Skeletal muscle cell (primary cell): Measurements from ENCODE around the gene SCGB3A1.

ENCODE experiments used
- DNase-seq: peaks from one replicate; pipeline ENCODE4 v3.0.0-alpha.2; 2010; ENCODE audit warnings: low read depth
- H3K4me3 ChIP-seq: 2 replicates; pipeline ENCODE4 v1.5.1; 2011; ENCODE audit warnings: low read depth, mild to moderate bottlenecking, control low read depth, low read length, moderate library complexity

The SCGB3A1 gene

DNA sequence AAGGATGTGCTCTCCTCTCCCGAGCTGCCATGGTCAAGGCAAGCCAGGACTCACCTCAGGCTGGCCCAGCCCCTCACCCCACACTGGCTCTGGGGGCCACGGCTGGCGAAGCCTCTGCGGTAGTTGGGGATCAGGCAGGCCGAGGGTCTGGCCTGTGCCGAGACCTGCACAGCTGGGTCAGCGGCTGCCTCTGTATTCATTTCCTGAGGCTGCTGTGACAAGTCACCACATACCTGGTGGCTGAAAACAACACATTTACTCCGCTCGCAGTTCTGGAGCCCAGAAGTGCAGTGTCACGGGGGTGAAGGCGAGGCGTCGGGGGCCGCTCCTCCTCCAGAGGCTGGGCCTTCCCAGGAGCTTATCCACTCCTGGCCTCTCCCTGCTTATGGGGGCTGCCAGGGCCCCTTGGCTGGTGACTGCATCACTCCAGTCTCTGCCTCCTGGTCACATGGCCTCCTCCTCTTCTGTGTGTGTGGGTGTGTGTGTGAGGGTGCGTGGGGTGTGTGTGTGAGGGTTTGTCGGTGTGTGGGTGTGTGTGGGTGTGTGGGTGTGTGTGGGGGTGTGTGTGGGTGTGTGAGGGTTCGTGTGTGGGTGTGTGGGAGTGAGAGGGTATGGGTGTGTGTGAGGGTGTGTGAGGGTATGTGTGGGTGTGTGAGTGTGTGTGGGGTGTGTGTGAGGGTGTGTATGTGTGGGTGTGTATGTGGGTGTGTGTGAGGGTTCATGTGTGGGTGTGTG, 3.2 kb upstream of the SCGB3A1 start:
- no peak overlapping the region for H3K4me3 ChIP-seq
- DNase-seq = no peak

DNA sequence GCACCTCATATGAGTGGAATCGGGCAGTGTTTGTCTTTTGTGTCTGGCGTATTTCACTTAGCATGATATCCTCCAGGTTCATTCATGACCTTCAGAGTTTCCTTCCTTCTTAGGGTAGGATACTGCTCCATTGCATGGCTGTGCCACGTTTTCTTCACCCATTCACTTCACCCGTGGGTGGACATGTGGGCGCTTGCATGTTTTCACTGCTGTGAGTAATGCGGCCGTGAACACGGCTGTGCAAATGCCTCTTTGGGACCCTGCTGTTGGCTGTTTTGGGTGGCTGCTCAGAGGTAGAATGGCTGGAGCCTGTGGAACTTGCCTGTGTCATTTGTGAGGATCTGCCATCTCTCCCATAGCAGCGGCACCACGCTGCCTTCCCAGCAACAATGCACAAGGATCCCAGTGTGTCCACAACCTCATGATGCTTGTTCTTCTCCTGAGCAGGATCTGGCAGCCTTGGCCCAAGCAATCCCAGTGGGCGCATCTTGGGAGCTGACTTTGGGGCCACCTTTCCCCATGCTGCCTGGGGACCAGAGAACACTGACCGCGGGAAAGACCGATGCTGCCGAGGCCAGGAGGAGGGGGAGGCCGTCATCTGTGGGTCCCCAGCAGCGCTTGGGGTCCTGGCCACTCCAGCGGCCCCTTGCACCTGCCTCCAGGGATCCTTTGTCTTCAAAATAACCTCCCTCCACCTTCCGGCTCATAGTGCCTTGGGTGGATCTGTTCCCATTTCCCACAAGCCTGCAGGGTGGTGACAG, 2.3 kb upstream of the SCGB3A1 start:
- DNase-seq = no peak
- H3K4me3 ChIP-seq = no peak overlapping the region

DNA sequence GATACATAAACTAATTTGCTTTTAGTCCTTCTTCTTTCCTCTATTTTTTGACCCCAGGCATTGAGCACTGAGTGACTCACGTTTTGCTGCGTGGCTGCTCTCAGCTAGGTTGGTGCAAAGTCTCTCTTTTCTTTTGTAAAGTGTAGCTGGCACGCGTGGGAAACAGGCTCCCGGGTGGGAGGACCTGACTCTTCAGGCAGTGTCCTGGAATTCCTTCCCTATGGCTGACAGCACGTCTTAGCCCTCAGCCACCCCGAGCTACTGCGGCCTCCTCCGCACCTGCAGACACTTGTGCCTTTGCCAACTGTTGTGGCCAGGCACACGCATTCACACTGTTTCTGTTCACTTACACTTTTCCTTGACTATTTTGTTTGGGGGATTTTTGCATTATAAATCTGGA, 877 bp upstream of the SCGB3A1 start:
- H3K4me3 ChIP-seq = no peak overlapping the region
- DNase-seq = no peak

DNA sequence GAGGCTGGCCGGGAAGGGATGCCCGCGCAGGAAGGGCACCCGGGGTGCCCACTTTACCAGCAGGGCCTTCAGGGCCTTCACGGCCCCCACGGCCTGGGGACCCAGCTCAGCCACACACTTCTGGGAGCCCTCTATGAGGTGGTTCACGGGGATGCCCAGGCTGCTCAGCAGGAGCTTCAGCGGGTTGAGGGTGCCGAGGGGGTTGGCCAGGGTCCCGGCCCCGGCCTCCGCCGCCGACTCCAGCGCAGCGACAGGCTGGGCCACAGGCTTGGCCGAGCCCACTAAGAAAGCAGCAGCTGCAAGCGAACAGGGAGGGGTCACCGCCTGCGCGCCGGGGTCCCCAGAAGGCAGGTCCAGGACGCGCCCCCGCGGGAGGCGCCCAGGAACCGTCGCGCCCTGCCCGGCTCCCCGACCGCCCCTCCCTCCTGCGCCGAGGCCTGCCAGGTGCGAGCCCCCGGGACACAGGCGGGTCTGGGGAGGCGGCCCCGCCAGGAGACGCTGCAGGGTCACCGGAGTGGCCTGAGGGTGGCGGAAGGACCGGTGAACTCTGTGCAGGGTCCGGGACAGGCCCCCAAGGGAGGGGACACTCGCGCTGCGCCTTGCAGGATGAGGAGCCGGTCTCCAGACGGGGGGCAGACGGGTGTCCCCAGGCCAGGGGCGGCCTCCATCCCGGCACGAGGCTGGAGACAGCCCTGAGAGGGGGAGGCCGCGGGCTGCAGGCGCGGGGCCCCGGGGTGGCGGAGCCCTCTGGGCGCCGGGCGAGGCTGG, 572 bp downstream of the SCGB3A1 start:
- H3K4me3 ChIP-seq = peak overlapping the region; percentile 18
- no peak for DNase-seq

DNA sequence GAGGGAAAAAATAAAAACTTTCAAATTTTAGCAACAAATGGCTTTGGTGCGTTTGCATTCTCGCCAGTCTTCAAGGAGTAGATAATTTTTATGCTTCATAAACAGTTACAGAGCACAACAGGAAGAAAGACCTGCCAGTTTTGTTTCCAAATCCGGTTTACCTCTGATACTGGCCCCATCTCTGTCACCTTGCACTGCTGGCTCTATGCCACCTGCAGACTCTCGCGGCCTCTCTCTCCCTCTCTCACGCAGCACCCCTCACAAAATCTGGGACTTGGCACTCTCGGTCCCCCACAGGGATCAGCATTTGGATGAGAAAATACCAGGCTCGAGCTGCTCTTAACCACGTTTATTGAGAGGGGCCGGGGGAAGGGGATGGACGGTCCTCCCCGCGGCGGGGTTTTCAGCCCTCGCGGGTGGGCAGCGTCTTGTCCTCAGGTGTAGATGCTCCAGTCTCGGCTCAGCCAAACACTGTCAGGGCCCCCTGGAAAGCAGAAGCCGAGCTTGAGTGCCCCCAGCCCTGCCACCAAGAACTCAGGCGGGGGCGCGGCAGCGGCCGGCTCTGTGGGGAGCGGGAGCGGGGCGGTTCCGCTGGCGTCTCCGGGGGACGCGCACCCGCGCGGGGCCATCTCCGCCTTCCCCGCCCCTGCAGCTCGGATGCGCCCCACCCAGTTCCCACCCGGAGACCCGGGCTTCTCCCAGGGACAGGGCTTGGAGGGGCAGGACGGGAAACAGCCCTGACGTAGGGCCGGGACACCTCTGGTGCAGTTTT, 1.3 kb downstream of the SCGB3A1 start:
- H3K4me3 ChIP-seq = peak overlapping the region; percentile 18
- no peak for DNase-seq

DNA sequence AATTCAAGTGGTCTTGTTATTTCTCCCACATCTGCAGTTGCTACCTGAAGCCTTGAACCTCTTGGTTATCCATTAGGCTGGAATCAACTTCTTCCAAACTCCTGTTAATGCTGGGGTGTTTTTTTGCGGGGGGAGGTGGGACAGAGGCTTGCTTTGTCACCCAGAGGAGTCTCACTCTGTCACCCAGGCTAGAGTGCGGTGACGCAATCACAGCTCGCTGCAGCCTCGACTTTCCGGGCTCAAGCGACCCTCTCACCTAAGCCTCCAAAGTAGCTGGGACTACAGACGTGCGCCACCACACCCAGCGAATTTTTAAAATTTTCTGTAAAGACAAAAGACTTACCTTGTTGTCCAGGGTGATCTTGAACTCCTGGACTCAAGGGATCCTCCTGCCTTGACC, 4.4 kb downstream of the SCGB3A1 start:
- H3K4me3 ChIP-seq = no peak overlapping the region
- DNase-seq = no peak

DNA sequence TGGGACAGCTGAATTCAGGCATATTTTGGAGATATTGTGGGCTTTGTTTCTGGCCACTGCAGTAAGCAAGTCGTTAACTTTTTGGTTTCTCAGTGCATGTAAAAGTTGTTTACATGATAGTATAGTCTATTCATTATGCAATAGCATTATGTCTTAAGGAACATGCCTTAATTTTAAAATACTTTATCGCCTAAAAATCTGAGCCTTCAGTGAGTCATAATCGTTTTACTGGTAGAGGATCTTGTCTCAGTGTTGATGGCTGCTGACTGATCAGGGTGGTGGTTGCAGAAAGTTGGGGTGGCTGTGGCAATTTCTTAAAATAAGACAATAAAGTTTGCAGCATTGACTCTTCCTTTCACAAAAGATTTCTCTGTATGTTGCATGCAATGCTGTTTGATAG, 5.1 kb downstream of the SCGB3A1 start:
- no peak for DNase-seq
- H3K4me3 ChIP-seq = no peak overlapping the region

DNA sequence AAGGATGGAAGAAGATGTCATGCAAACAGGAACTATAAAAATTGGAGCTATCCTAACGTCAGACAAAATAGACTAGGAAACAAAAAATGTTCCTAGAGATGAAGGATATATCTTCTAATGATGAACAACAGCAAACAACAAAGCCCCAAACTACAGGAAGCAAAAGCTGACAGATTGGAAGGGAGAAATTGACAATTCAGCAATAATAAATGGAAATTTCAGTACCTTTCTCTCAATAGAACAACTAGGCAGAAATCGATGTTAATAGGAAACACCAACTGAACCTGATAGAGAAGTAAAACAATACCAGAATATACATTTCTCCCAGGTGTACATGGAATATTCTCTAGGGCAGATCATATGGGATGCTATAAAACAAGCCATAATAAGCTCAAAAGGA, 7.6 kb downstream of the SCGB3A1 start:
- no peak for DNase-seq
- H3K4me3 ChIP-seq = no peak overlapping the region

DNA sequence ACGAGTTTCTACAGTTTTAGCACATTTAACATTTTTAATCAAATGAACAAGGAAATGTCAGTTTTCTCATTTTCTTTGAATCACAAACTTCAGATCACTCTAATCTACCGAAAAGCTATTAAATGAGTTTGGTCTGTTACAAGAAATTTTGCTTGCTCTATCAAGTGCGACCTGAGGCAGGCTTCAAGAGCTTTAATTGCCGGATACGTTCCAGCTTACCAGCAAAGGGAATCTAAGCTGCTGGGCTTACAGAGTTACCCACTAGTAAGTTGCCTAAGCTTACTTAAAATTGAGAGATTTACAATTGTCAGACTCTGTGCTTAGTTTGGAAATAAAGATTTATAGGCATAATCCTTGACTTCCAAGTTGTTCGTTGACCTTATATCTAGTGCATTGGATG, 10.6 kb downstream of the SCGB3A1 start:
- no peak for DNase-seq
- no peak overlapping the region for H3K4me3 ChIP-seq

DNA sequence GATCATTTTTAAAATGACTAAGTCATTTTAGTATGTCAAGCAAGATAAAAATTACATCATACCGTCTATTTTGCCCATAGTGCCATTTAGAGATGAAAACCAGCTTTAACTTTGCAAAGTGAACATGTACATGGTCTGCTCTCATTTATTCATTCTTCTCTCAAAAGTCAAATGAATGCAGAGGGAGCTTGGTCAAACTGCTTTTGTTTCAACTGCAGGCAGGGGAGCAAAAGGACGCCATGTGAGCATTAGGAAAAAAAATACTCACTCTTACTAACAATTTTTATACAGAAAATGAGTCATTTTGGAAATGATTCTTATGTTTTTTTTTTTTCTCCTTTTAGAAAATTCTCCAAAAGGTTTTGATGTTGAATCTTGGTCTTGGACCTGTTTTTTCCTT, 15.7 kb downstream of the SCGB3A1 start:
- no peak overlapping the region for H3K4me3 ChIP-seq
- DNase-seq = no peak

DNA sequence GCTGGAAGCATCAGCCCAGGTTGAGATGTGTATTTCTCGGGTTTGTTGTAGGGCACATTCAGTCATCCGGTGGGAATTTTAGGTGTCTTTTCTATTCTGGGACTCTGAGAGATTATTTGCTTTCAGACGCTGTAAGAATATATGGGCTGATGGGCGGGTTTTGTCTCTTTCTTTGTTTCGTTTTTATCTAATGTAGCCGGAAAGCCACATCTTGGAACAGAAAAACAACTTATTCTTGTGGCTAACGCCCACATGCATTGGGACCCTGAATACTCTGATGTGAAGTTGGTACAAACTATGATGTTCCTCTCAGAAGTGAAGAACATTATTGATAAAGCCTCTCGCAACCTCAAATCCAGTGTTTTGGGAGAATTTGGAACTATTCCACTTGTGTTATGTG, 22.4 kb downstream of the SCGB3A1 start:
- no peak overlapping the region for H3K4me3 ChIP-seq
- no peak for DNase-seq

DNA sequence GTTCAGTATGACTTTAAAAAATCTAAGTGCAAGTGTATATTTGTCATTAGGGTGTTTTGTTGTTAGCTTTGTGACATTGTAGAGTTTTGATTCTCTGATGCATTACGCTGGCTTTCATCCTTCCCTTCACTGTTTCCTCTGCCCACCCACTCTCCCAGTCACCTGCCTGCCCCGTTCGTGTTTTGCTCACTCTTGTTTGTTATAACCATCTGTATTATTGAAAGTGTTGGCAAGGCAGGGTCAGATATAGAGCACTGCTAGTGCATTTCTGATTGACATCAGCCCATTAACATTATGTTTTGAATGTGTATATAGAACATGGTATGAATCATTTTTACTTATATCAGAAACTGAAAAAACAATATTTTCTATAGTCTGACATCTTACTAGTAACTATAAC, 27.3 kb downstream of the SCGB3A1 start:
- H3K4me3 ChIP-seq = no peak overlapping the region
- no peak for DNase-seq

DNA sequence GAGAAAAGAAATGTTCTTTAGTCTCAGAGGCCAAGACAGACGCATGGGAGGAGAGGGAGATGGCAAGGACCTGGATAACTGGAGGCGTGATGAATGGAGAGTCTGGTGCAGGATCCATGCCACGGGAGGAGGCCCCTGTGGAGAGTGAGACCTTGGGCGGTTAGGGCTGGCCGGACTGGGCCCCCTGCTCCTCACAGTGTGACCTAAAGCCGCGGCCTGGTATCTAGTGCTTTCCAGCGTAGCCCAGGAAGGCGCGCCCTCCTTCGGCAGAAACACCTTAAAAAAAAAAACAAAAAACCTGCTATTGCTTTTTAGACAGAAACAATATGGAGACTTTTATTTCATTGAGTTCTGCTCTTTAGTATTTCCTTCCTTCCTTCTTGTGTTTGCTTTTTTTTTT, 33.1 kb downstream of the SCGB3A1 start:
- no peak overlapping the region for H3K4me3 ChIP-seq
- no peak for DNase-seq

DNA sequence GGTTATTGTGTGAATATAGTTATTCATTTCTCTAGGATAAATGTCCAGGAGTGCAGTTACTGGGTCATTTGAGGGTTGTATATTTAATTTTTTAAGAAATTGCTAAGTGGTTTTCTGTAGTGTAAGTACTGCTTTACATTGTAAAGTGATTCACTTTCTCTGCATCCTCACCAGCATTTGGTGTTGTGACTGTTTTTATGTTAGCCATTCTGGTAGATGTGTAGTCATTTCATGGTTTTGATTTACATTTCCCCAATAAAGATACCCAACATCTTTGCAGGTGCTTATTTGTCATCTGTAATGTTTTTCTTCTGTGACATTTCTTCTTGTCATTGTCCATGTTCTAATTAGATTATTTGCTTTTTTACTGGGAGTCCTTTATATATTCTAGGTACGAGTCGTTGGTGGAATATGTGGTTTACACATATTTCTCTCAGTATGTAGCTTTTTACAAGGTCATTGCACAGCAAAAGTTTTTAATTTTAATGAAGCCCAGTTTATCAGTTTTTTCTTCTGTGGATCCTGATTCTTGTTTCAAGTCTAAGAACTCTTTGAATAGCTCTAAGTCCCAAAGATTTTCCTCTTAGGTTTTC, 34.0 kb downstream of the SCGB3A1 start:
- no peak for DNase-seq
- no peak overlapping the region for H3K4me3 ChIP-seq

DNA sequence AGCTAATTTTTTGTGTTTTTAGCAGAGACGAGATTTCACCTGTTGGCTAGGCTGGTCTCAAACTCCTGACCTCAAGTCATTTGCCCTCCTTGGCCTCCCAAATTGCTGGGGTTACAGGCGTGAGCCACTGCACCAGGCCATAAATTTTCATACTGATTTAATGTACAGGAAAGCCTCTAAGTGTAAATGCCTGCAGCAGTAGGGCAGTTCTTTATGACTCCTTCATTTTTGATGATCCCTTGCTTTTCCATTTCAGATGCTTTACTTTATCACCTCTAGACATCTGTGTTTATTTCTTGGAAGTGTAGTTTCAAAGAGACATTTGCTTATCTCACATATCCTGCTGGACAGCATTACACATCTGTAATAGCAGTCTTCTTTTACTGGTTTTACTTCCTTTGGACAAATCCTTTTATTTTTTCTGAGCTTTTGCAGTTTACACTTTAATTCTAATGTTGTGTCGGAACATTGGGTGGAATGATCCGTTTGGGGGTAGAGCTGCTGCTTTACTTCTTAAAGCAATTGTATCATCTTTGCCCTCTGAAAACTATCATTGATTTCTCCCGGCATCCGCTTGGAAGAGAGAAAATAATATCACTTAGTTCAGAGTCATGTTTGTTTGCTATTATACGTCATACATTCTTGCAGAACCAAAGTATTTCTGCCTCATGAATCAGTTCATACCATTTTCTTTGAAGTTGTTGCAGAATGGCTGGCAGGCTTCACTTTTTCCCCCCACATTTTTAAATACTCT, 36.0 kb downstream of the SCGB3A1 start:
- H3K4me3 ChIP-seq = no peak overlapping the region
- DNase-seq = no peak

DNA sequence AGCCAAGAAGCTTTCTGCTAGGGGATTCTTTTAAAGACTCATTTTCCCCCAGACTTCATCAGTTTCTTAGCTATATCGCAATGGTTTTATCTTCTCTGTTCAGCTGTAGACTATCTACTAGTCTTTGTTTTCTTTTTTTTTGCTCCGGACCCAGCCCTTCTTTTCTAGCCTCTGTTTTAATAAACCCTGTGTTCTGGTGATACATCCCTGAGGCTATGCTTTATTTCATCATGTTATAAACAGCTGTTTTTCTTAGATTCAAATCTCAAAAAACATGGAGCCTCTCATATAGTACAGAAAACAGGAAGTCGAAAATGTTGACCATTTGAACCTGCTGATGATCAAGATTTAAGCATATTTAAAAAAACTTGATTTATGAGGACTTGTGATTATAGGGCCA, 37.8 kb downstream of the SCGB3A1 start:
- DNase-seq = no peak
- H3K4me3 ChIP-seq = no peak overlapping the region

DNA sequence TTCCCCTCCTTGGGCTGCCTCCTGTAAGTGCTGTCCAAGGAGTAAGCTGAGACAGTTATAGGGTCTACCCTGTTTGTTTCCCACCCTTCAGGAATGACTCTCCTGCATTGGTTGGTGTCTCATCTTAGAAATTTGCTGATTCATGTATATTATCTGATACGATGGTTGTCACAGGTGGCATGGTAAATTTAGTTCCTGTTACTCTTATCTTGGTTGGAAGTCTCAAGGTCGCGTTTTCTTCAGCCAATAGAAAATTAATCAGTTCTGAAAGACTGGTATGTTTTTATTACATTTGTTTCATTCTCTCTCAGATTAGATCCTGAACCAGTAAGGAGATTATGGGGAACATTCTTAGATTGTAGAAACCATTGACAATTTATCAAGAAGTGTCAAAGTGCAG, 42.7 kb downstream of the SCGB3A1 start:
- DNase-seq = no peak
- H3K4me3 ChIP-seq = no peak overlapping the region

DNA sequence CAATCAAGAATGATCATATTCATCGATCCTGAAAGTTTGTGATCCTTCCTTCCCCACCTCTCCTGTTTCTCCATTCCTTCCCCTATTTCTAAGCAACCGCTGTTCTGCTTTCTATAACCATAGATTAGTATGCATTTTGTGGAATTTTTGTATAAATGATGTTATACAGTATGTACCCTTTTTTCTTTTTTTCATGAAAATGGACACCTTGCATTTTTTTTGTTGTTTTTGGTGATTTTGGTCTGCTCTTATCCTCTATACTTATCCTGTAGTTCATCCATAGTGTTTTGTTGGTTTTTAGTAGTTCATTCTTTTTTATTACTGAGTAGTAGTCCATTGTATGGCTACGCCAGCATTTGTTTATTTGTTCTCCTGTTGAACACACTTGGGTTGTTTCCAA, 46.1 kb downstream of the SCGB3A1 start:
- DNase-seq = no peak

DNA sequence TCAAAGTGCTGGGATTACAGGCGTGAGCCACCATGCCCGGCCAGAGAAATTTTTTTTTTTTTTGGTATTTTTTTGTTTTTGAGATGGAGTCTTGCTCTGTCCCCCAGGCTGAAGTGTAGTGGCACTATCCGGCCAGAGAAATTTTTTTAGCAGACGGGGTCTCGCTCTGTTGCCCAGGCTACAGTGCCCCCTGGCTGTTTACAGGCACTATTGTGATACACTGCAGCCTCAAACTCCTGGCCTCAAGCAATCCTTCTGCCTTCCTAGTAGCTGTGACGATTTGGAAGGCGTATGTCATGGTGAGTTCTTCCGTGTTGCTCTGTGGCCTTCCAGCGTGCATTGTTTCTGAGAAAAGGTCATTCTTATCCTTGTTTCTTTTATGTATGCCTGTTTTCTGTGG, 49.6 kb downstream of the SCGB3A1 start:
- DNase-seq = no peak
- H3K4me3 ChIP-seq = no peak overlapping the region

More for the DNA sequence above, 46.1 kb downstream of the SCGB3A1 start:
- no peak overlapping the region for H3K4me3 ChIP-seq
